Measurements from ENCODE around the gene RBSN. TPM values are rescaled to one million over a fixed set of nuclear protein-coding genes. Genes with fewer than 3 reads are reported as not detected.

Gene RBSN
- total RNA-seq, 1 donor from 2014 or later, result 35.4 TPM

GRCh38 chr3:15122398-15122797 lies 23.4 kb upstream of the RBSN start:
- Histone ChIP-seq H3K27ac (no peak overlapping the region), H4K20me1 (ENCODE audit: low read depth) (no peaks in the 10 kb centered on the region), H3K27me3 (peaks cover 26% of the 10 kb centered on the region), H3K79me2 (ENCODE audit: low read depth) (no peaks in the 10 kb centered on the region), H3K36me3 (no peaks in the 10 kb centered on the region), H3K9ac (no peak overlapping the region), H3K4me1 (no peaks in the 10 kb centered on the region), H2AFZ (replicated peaks) (no peak overlapping the region), H3F3A (ENCODE audit: low read depth) (no peaks in the 10 kb centered on the region), H3K4me3 (no peak overlapping the region), H3K4me2 (no peak overlapping the region), H3K9me3 (ENCODE audit: low read depth) (no peaks in the 10 kb centered on the region)
- Mint-ChIP-seq H3K36me3 (no peaks in the 10 kb centered on the region), H3K27me3 (ENCODE audit: insufficient read depth, low read depth) (peaks cover 6% of the 10 kb centered on the region), H3K9me3 (no peaks in the 10 kb centered on the region), H3K27ac (no peak overlapping the region), H3K4me3 (no peak overlapping the region), H3K4me1 (peaks cover 8% of the 10 kb centered on the region)
- TF ChIP-seq EZH2phosphoT487 (IDR thresholded peaks at IDR 0.05) (no peak), EZH2 (IDR thresholded peaks at IDR 0.05) (no peak), CTCF (IDR thresholded peaks at IDR 0.05) (no peak)
- no peak for DNase-seq (ENCODE audit: low spot score)

- H3F3A ChIP-seq (ENCODE audit: low read depth), result no peaks in the 10 kb centered on the region
- H3K27ac ChIP-seq, result no peak overlapping the region
- no peaks in the 10 kb centered on the region for H3K4me1 ChIP-seq
- H3K4me3 ChIP-seq, result no peak overlapping the region
- H3K27ac Mint-ChIP-seq, result no peak overlapping the region
- no peaks in the 10 kb centered on the region for H3K9me3 ChIP-seq (ENCODE audit: low read depth)
- peaks cover 8% of the 10 kb centered on the region for H3K4me1 Mint-ChIP-seq
- no peak overlapping the region for H2AFZ ChIP-seq (replicated peaks)
- no peaks in the 10 kb centered on the region for H3K36me3 Mint-ChIP-seq
- no peak overlapping the region for H3K4me3 Mint-ChIP-seq
- H3K36me3 ChIP-seq, result no peaks in the 10 kb centered on the region
- H3K27me3 ChIP-seq, result peaks cover 26% of the 10 kb centered on the region
- no peaks in the 10 kb centered on the region for H3K9me3 Mint-ChIP-seq
- H3K4me2 ChIP-seq, result no peak overlapping the region
- H4K20me1 ChIP-seq (ENCODE audit: low read depth), result no peaks in the 10 kb centered on the region
- H3K79me2 ChIP-seq (ENCODE audit: low read depth), result no peaks in the 10 kb centered on the region
- TF ChIP-seq EZH2phosphoT487 (IDR thresholded peaks at IDR 0.05) (no peak), EZH2 (IDR thresholded peaks at IDR 0.05) (no peak), CTCF (IDR thresholded peaks at IDR 0.05) (no peak)
- no peak for DNase-seq (ENCODE audit: low spot score)
- peaks cover 6% of the 10 kb centered on the region for H3K27me3 Mint-ChIP-seq (ENCODE audit: insufficient read depth, low read depth)
- no peak overlapping the region for H3K9ac ChIP-seq
These were observed 23.0 kb upstream of the RBSN start for GRCh38 chr3:15121936-15122335.

- no peak overlapping the region for H3K27ac ChIP-seq
- no peaks in the 10 kb centered on the region for H3K9me3 ChIP-seq (ENCODE audit: low read depth)
- Mint-ChIP-seq H3K36me3 (no peaks in the 10 kb centered on the region), H3K27me3 (ENCODE audit: insufficient read depth, low read depth) (peaks cover 8% of the 10 kb centered on the region), H3K9me3 (no peaks in the 10 kb centered on the region), H3K4me3 (no peak overlapping the region), H3K27ac (no peak overlapping the region), H3K4me1 (peaks cover 8% of the 10 kb centered on the region)
- no peaks in the 10 kb centered on the region for H3K4me1 ChIP-seq
- H4K20me1 ChIP-seq (ENCODE audit: low read depth), result no peaks in the 10 kb centered on the region
- H3K27me3 ChIP-seq, result peaks cover 26% of the 10 kb centered on the region
- no peaks in the 10 kb centered on the region for H3K79me2 ChIP-seq (ENCODE audit: low read depth)
- H2AFZ ChIP-seq (replicated peaks), result no peak overlapping the region
- no peak overlapping the region for H3K9ac ChIP-seq
- H3K4me2 ChIP-seq, result no peak overlapping the region
- no peak for DNase-seq (ENCODE audit: low spot score)
- H3K36me3 ChIP-seq, result no peaks in the 10 kb centered on the region
- no peak for TF ChIP-seq CTCF (IDR thresholded peaks at IDR 0.05)
- TF ChIP-seq EZH2phosphoT487 (IDR thresholded peaks at IDR 0.05), result no peak
- no peak for TF ChIP-seq EZH2 (IDR thresholded peaks at IDR 0.05)
- H3F3A ChIP-seq (ENCODE audit: low read depth), result no peaks in the 10 kb centered on the region
- no peak overlapping the region for H3K4me3 ChIP-seq
These were observed 22.0 kb upstream of the RBSN start for GRCh38 chr3:15120986-15121385.
